Measurements from ENCODE around the gene CFAP61. TPM values are rescaled to one million over a fixed set of nuclear protein-coding genes. Genes with fewer than 3 reads are reported as not detected.

CFAP61 gene
- total and polyA plus RNA-seq, 2 donors from 2014 or later, result 0.58 to 2.6 TPM

DNA sequence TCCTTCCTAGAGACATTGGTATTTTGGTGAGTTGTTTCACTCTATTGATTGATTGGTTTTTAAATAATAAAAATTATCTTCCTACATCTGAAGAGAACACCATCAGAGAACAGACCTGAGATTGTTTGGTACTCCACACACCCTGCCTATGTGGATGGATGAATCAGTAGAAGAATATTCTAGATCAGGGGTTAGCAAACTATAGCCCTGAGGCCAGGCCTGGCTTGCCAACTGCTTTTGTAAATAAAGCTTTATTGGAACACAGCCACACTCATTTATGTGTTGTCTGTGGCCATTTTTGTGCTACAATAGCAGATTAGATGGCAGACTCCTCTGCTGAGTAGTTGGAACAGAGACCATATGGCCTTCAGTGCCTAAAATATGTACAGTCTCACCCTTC is 176.0 kb downstream of the CFAP61 start:
- H3K27ac ChIP-seq (ENCODE audit: low read depth in 2 of 2, low read length in 2 of 2), result no peak overlapping the region
- H3K4me3 ChIP-seq (ENCODE audit: low read length in 3 of 3), result no peak overlapping the region
- H3K36me3 ChIP-seq (ENCODE audit: control insufficient read depth in 2 of 3, insufficient read depth in 3 of 3, low read length in 3 of 3), result no peaks in the 10 kb centered on the region
- H3K27me3 ChIP-seq (ENCODE audit: control insufficient read depth, insufficient read depth, low read length), result no peaks in the 10 kb centered on the region
- DNase-seq, result no peak
- no peaks in the 10 kb centered on the region for H3K4me1 ChIP-seq (ENCODE audit: control insufficient read depth in 2 of 3, insufficient read depth in 2 of 3, low read depth in 1 of 3, low read length in 3 of 3)
- TF ChIP-seq, protein P1, sequence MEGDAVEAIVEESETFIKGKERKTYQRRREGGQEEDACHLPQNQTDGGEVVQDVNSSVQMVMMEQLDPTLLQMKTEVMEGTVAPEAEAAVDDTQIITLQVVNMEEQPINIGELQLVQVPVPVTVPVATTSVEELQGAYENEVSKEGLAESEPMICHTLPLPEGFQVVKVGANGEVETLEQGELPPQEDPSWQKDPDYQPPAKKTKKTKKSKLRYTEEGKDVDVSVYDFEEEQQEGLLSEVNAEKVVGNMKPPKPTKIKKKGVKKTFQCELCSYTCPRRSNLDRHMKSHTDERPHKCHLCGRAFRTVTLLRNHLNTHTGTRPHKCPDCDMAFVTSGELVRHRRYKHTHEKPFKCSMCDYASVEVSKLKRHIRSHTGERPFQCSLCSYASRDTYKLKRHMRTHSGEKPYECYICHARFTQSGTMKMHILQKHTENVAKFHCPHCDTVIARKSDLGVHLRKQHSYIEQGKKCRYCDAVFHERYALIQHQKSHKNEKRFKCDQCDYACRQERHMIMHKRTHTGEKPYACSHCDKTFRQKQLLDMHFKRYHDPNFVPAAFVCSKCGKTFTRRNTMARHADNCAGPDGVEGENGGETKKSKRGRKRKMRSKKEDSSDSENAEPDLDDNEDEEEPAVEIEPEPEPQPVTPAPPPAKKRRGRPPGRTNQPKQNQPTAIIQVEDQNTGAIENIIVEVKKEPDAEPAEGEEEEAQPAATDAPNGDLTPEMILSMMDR (IDR thresholded peaks at IDR 0.05; ENCODE audit: borderline replicate concordance, extremely low read depth, insufficient read depth), result no peak
- no peak for FAIRE-seq
- peaks cover 0 to 3% (median 0%) of the 10 kb centered on the region in 3 donors for H3K9me3 ChIP-seq (ENCODE audit: control insufficient read depth in 2 of 3, insufficient read depth in 1 of 3, low read length in 3 of 3)
- H3K9ac ChIP-seq (ENCODE audit: low read length in 3 of 3), result no peak overlapping the region
- intact Hi-C loops (cut with DNase I), result no loop called here

DNA sequence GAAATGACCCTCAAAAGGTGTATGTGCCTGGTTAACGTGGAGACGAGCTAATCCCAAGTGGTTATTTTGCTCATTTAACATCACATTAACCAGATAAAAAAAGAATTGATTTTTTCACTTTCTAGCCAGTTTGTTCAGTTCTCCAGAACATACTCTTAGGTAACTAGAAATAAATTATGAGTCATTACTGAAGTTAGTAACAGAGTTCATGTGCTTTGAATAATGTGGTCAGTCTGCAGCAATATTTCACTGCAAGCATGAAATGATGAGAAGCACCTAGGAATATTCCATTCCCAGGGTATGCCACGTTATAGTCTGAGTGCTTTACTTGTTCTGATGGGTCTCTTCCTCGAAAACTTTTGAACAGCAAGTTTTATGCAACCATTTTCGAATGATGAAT is 177.3 kb downstream of the CFAP61 start:
- no peak for DNase-seq
- no peaks in the 10 kb centered on the region for H3K27me3 ChIP-seq (ENCODE audit: control insufficient read depth, insufficient read depth, low read length)
- no peak for FAIRE-seq
- H3K9me3 ChIP-seq (ENCODE audit: control insufficient read depth in 2 of 3, insufficient read depth in 1 of 3, low read length in 3 of 3), result peaks cover 0 to 3% (median 0%) of the 10 kb centered on the region in 3 donors
- H3K4me1 ChIP-seq (ENCODE audit: control insufficient read depth in 2 of 3, insufficient read depth in 2 of 3, low read depth in 1 of 3, low read length in 3 of 3), result no peaks in the 10 kb centered on the region
- TF ChIP-seq, protein P1 (IDR thresholded peaks at IDR 0.05; ENCODE audit: borderline replicate concordance, extremely low read depth, insufficient read depth), result no peak
- H3K27ac ChIP-seq (ENCODE audit: low read depth in 2 of 2, low read length in 2 of 2), result no peak overlapping the region
- intact Hi-C loops (cut with DNase I), result no loop called here
- H3K36me3 ChIP-seq (ENCODE audit: control insufficient read depth in 2 of 3, insufficient read depth in 3 of 3, low read length in 3 of 3), result no peaks in the 10 kb centered on the region
- no peak overlapping the region for H3K4me3 ChIP-seq (ENCODE audit: low read length in 3 of 3)
- H3K9ac ChIP-seq (ENCODE audit: low read length in 3 of 3), result no peak overlapping the region

DNA sequence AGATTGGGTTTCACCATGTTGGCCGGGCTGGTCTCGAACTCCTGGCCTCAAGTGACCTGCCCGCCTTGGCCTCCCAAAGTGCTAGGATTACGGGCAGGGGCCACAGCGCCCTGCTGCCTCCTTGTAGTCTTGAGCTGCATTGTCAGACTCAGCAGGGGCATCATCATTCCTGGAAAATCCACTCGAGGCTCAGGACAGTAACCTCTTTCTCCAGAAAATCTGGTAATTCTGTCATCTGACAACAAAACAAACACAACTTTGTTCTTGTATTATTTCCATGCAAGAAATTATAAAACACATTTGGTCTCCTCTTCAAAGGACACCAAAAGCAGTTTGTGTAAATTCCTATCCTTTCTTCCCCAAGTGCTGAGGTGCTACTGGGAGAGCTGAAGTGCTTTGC is 178.4 kb downstream of the CFAP61 start:
- FAIRE-seq (no peak), DNase-seq (no peak)
- Histone ChIP-seq H3K4me3 (ENCODE audit: low read length in 3 of 3) (no peak overlapping the region), H3K27me3 (ENCODE audit: control insufficient read depth, insufficient read depth, low read length) (no peaks in the 10 kb centered on the region), H3K36me3 (ENCODE audit: control insufficient read depth in 2 of 3, insufficient read depth in 3 of 3, low read length in 3 of 3) (no peaks in the 10 kb centered on the region), H3K27ac (ENCODE audit: low read depth in 2 of 2, low read length in 2 of 2) (no peak overlapping the region), H3K9me3 (ENCODE audit: control insufficient read depth in 2 of 3, insufficient read depth in 1 of 3, low read length in 3 of 3) (peaks cover 0 to 3% (median 0%) of the 10 kb centered on the region in 3 donors), H3K9ac (ENCODE audit: low read length in 3 of 3) (no peak overlapping the region), H3K4me1 (ENCODE audit: control insufficient read depth in 2 of 3, insufficient read depth in 2 of 3, low read depth in 1 of 3, low read length in 3 of 3) (no peaks in the 10 kb centered on the region)
- TF ChIP-seq, protein P1 (IDR thresholded peaks at IDR 0.05; ENCODE audit: borderline replicate concordance, extremely low read depth, insufficient read depth), result no peak
- intact Hi-C loops (cut with DNase I), result loop anchor here (10.0 kb wide), 1 partner anchor 146 kb away; no protein-coding TSS in a partner anchor

All from kidney (tissue), 14 donors.